ENCODE results near the gene MFSD6. TPM values are rescaled to one million over a fixed set of nuclear protein-coding genes. Genes with fewer than 3 reads are reported as not detected.

MFSD6 gene
- total RNA-seq, 5 donors from 2014 or later (not counting 1 experiment from before 2014, with no cell fraction given), result 42.3 to 47.4 (median 44.4) TPM

DNA sequence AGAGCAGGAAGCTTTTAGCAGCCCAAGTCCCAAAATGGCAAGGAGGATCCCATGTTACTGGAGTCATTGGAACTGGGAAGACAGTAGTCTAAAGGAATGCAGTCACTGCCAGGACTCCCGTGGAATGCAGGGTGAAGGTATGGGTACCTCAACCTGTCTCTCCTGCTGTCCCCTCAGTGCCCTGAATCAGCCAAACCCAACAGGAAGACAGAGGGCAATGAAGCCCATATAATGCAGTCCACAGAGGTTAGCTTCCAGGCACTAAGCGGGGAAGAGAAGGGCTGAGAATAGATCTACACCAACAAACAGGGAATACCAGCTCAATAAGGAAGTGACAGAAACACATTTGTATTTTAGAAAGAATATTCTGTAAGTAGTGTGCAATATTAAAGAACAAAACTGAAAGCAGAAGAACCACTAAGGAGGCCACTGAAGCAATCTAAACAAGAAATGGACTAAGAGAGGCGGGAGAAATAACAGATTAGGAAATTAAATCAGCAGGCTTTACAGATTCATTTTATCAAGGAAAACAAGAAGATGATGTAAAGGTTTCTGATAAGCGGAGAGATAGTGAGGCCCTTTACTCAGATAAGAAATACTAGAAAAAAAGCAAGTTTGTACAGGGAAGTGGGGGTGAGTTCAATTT, 118.1 kb downstream of the MFSD6 start:
- no peaks in the 10 kb centered on the region for H3K9me3 ChIP-seq
- no peaks in the 10 kb centered on the region for H3K9me3 Mint-ChIP-seq
- no peak overlapping the region for H3K4me3 ChIP-seq (ENCODE audit: control insufficient read depth in 1 of 2, extremely low read depth in 1 of 2, low read length in 1 of 2)
- no peaks in the 10 kb centered on the region for H3K27me3 ChIP-seq (replicated peaks in 1 of 2; ENCODE audit: control insufficient read depth in 2 of 2, extremely low read depth in 1 of 2, insufficient read depth in 2 of 2, low read length in 1 of 2)
- no peaks in the 10 kb centered on the region for H3K27me3 Mint-ChIP-seq
- H3K27ac Mint-ChIP-seq, result peak overlapping the region in 1 of 2 donors; percentile 60
- H3K4me3 Mint-ChIP-seq, result no peak overlapping the region
- H3K36me3 ChIP-seq (ENCODE audit: control insufficient read depth in 2 of 2, extremely low read depth in 1 of 2, insufficient read depth in 1 of 2, low read length in 1 of 2), result peaks cover 2 to 3% of the 10 kb centered on the region in 2 donors
- CTCF ChIA-PET, result no interaction called here
- DNase-seq (no peak), ATAC-seq (replicated peaks in 1 of 4) (peak in 1 of 4 experiments; percentile 26)
- peaks cover 10 to 12% of the 10 kb centered on the region in 2 experiments for H3K4me1 ChIP-seq (ENCODE audit: control insufficient read depth in 1 of 2, extremely low read depth in 1 of 2, insufficient read depth in 2 of 2, low read length in 2 of 2)
- peaks cover 58 to 66% (median 61%) of the 10 kb centered on the region in 3 donors for H3K4me1 Mint-ChIP-seq
- H3K36me3 Mint-ChIP-seq, result peaks cover 24% of the 10 kb centered on the region
- no peak overlapping the region for H3K27ac ChIP-seq (ENCODE audit: low read length)
- WGBS (ENCODE audit: insufficient coverage), result 100% methylated on average over 1 of the region's 4 CpGs
- POLR2A ChIA-PET, result no interaction called here

DNA sequence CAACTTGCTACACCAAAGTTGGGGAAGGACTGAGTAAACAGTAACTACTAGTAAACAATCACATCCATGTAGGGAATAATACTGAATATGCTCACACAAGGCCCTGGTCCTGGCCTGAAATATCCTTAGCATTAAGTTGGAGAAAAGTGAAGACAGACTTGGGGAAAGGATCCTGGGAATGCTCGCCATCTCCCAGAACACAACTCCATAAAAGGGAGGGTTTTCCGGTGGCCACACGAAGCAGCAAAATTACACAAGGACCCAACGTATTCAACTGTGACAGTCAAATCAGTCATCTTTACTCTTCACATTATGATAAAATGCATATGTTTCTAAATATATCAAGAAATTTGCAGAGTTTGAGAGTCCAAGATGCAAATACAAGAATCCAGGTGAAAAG, 119.1 kb downstream of the MFSD6 start:
- no CpG with 5 or more reads among the region's 4 CpGs for WGBS (ENCODE audit: insufficient coverage)
- Histone ChIP-seq H3K4me1 (ENCODE audit: control insufficient read depth in 1 of 2, extremely low read depth in 1 of 2, insufficient read depth in 2 of 2, low read length in 2 of 2) (peaks cover 12 to 19% of the 10 kb centered on the region in 2 experiments), H3K36me3 (ENCODE audit: control insufficient read depth in 2 of 2, extremely low read depth in 1 of 2, insufficient read depth in 1 of 2, low read length in 1 of 2) (peaks cover 2 to 3% of the 10 kb centered on the region in 2 donors), H3K4me3 (ENCODE audit: control insufficient read depth in 1 of 2, extremely low read depth in 1 of 2, low read length in 1 of 2) (no peak overlapping the region), H3K9me3 (no peaks in the 10 kb centered on the region), H3K27ac (ENCODE audit: low read length) (no peak overlapping the region), H3K27me3 (replicated peaks in 1 of 2; ENCODE audit: control insufficient read depth in 2 of 2, extremely low read depth in 1 of 2, insufficient read depth in 2 of 2, low read length in 1 of 2) (no peaks in the 10 kb centered on the region)
- Mint-ChIP-seq H3K4me1 (peaks cover 60 to 67% (median 60%) of the 10 kb centered on the region in 3 donors), H3K36me3 (peaks cover 19% of the 10 kb centered on the region), H3K9me3 (no peaks in the 10 kb centered on the region), H3K27me3 (no peaks in the 10 kb centered on the region), H3K27ac (no peak overlapping the region), H3K4me3 (no peak overlapping the region)
- POLR2A ChIA-PET, result no interaction called here
- ATAC-seq (replicated peaks in 1 of 4) (no peak), DNase-seq (no peak)
- CTCF ChIA-PET, result no interaction called here

DNA sequence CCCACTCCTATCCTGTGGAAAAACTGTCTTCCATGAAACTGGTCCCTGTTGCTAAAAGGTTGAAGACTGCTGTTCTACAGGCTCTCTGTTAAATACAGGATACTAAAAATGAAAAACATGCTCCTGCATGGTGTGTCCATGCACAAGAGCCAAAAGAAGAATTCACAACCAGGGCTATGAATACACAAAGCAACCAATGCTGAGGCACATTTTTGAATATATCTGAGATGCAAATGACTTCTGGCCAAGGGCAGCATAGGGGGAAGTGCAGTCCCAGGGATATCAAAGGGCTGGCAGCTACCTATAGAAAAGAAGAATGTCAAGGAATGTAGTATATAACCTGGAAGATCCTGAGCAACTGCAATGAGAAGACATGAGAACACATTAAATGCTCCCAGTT, 119.8 kb downstream of the MFSD6 start:
- Histone ChIP-seq H3K4me3 (ENCODE audit: control insufficient read depth in 1 of 2, extremely low read depth in 1 of 2, low read length in 1 of 2) (no peak overlapping the region), H3K27ac (ENCODE audit: low read length) (no peak overlapping the region), H3K36me3 (ENCODE audit: control insufficient read depth in 2 of 2, extremely low read depth in 1 of 2, insufficient read depth in 1 of 2, low read length in 1 of 2) (peaks cover 2 to 3% of the 10 kb centered on the region in 2 donors), H3K4me1 (ENCODE audit: control insufficient read depth in 1 of 2, extremely low read depth in 1 of 2, insufficient read depth in 2 of 2, low read length in 2 of 2) (peaks cover 18 to 26% of the 10 kb centered on the region in 2 experiments), H3K9me3 (no peaks in the 10 kb centered on the region), H3K27me3 (replicated peaks in 1 of 2; ENCODE audit: control insufficient read depth in 2 of 2, extremely low read depth in 1 of 2, insufficient read depth in 2 of 2, low read length in 1 of 2) (no peaks in the 10 kb centered on the region)
- ChIA-PET CTCF (no interaction called here), POLR2A (no interaction called here)
- peaks cover 67 to 74% (median 67%) of the 10 kb centered on the region in 3 donors for H3K4me1 Mint-ChIP-seq
- H3K36me3 Mint-ChIP-seq, result peaks cover 13% of the 10 kb centered on the region
- no peak for DNase-seq
- no peak for ATAC-seq (replicated peaks in 1 of 4)
- H3K4me3 Mint-ChIP-seq, result no peak overlapping the region
- H3K27ac Mint-ChIP-seq, result peak overlapping the region in 1 of 2 donors; percentile 1
- H3K9me3 Mint-ChIP-seq, result no peaks in the 10 kb centered on the region
- H3K27me3 Mint-ChIP-seq, result no peaks in the 10 kb centered on the region

DNA sequence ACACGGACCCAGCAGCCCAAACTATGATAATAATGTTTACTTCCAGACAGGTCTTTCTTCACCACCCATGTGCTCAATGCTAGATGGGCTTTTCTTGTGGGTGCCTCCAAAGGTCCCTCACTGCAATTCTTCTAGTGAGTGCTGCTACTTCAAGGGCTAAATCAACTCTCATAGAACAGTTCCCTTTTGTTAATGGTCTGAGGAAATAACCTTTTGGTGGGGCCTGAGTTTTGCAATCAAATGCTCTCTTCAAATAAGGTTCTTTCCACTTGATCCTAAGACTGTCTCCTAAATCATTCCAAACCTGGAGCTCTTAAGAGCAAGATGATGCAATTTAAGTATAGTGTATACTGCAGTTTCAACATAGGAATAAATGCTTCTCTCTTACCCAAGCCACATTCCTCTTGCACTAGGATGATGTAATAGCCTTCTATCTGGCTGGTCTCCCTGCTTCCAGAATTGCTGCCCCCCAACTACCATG, 120.4 kb downstream of the MFSD6 start:
- ChIA-PET POLR2A (interaction anchor here in 1 of 2 donors (0.6 kb wide), 1 partner anchor 14 kb away, joined by 3 read pairs; no protein-coding TSS in a partner anchor), CTCF (no interaction called here)
- Mint-ChIP-seq H3K4me3 (no peak overlapping the region), H3K27ac (peak overlapping the region; percentile 13 to 41), H3K4me1 (peaks cover 74 to 80% (median 74%) of the 10 kb centered on the region in 3 donors), H3K36me3 (peaks cover 10% of the 10 kb centered on the region), H3K27me3 (no peaks in the 10 kb centered on the region), H3K9me3 (no peaks in the 10 kb centered on the region)
- H3K27me3 ChIP-seq (replicated peaks in 1 of 2; ENCODE audit: control insufficient read depth in 2 of 2, extremely low read depth in 1 of 2, insufficient read depth in 2 of 2, low read length in 1 of 2), result no peaks in the 10 kb centered on the region
- H3K27ac ChIP-seq (ENCODE audit: low read length), result no peak overlapping the region
- no peak for DNase-seq
- no peak for ATAC-seq (replicated peaks in 1 of 4)
- peaks cover 2 to 3% of the 10 kb centered on the region in 2 donors for H3K36me3 ChIP-seq (ENCODE audit: control insufficient read depth in 2 of 2, extremely low read depth in 1 of 2, insufficient read depth in 1 of 2, low read length in 1 of 2)
- H3K4me3 ChIP-seq (ENCODE audit: control insufficient read depth in 1 of 2, extremely low read depth in 1 of 2, low read length in 1 of 2), result no peak overlapping the region
- no peaks in the 10 kb centered on the region for H3K9me3 ChIP-seq
- H3K4me1 ChIP-seq (ENCODE audit: control insufficient read depth in 1 of 2, extremely low read depth in 1 of 2, insufficient read depth in 2 of 2, low read length in 2 of 2), result peaks cover 21 to 31% of the 10 kb centered on the region in 2 experiments
- WGBS (ENCODE audit: insufficient coverage), result no CpG with 5 or more reads among the region's 1 CpG

DNA sequence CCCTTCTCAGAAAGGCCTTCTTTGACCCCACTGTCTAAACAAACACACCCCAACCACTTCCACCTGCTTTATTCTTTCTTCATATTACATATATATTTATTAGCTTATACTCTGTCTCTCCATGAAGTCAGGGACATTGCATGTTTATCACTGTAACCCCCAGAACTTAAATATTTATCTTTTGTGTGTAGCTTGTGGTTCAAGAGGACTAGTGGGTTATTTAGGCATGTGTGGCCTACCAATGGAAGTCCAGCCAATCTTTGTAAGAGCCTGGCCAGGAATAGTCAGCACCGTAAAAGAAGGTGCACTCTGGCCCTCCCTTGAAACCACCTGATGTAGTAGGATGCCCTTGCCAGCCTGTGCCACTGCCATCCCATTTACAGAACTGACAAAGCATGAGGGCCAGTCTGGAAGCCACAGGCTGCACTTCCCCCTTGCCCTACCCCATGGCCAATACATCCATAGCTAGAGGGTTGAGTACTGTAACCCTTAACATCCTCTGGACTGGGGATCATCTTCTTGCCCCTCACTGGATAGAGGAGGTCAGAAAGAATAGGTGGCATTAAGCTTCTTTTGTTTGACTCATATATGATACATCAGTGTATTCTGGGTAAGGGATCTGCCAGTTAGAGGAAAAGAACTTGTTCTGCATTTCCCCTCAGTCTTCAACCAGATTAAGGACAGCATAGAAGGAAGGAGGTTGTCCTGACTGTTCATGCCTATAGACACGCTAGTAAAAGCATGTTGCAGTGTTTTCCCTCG, 121.5 kb downstream of the MFSD6 start:
- no peaks in the 10 kb centered on the region for H3K9me3 ChIP-seq
- POLR2A ChIA-PET, result interaction anchor here in 1 of 2 donors (0.6 kb wide), 1 partner anchor 14 kb away, joined by 3 read pairs; no protein-coding TSS in a partner anchor
- H3K36me3 ChIP-seq (ENCODE audit: control insufficient read depth in 2 of 2, extremely low read depth in 1 of 2, insufficient read depth in 1 of 2, low read length in 1 of 2), result no peaks in the 10 kb centered on the region
- DNase-seq, result no peak
- H3K4me3 Mint-ChIP-seq, result peak overlapping the region in 1 of 3 donors; percentile 5
- no peak overlapping the region for H3K27ac ChIP-seq (ENCODE audit: low read length)
- no peak overlapping the region for H3K4me3 ChIP-seq (ENCODE audit: control insufficient read depth in 1 of 2, extremely low read depth in 1 of 2, low read length in 1 of 2)
- ATAC-seq (replicated peaks in 1 of 4), result no peak
- WGBS (ENCODE audit: insufficient coverage), result 83% methylated on average over 1 of the region's 3 CpGs
- no peaks in the 10 kb centered on the region for H3K27me3 Mint-ChIP-seq
- H3K27ac Mint-ChIP-seq, result peak overlapping the region in 1 of 2 donors; percentile 66
- no peaks in the 10 kb centered on the region for H3K9me3 Mint-ChIP-seq
- H3K4me1 Mint-ChIP-seq, result peaks cover 77 to 86% (median 78%) of the 10 kb centered on the region in 3 donors
- CTCF ChIA-PET, result no interaction called here
- H3K27me3 ChIP-seq (replicated peaks in 1 of 2; ENCODE audit: control insufficient read depth in 2 of 2, extremely low read depth in 1 of 2, insufficient read depth in 2 of 2, low read length in 1 of 2), result no peaks in the 10 kb centered on the region
- H3K4me1 ChIP-seq (ENCODE audit: control insufficient read depth in 1 of 2, extremely low read depth in 1 of 2, insufficient read depth in 2 of 2, low read length in 2 of 2), result peaks cover 27 to 34% of the 10 kb centered on the region in 2 experiments
- peaks cover 3% of the 10 kb centered on the region for H3K36me3 Mint-ChIP-seq

DNA sequence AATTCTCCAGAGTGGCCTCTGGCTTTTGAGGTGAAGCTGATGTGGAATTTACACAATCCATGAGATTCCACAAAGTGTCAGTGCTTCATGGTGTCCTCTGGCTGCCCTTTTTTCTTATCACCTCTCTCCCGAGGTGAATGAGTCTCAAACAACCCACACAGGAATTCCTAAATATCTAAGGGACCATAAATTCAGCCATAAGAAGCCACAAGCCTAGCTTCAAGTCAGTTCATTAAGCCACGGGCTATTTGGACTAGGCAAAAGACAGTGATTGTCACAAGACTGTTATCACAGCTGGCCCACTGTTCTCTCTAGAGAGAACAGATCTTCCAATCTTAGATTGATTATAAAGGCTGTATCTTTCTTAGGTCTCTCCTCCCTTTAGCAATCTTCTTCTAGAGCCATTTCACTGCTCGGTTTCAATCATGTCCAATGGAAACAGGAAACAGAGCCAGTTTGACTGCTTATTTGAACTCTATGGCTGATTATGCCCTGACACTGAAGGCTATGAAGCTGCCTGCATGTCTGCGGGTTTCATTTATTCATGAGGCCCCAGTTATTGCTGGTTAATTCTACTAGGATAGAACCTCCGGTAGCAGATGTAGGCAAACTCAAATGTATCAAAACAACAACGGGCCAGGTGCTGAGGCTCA, 122.2 kb downstream of the MFSD6 start:
- H3K36me3 ChIP-seq (ENCODE audit: control insufficient read depth in 2 of 2, extremely low read depth in 1 of 2, insufficient read depth in 1 of 2, low read length in 1 of 2), result no peaks in the 10 kb centered on the region
- ChIA-PET CTCF (no interaction called here), POLR2A (no interaction called here)
- 73% methylated on average over 4 of the region's 6 CpGs for WGBS (ENCODE audit: insufficient coverage)
- H3K36me3 Mint-ChIP-seq, result peaks cover 3% of the 10 kb centered on the region
- H3K4me1 Mint-ChIP-seq, result peaks cover 78 to 85% (median 78%) of the 10 kb centered on the region in 3 donors
- no peaks in the 10 kb centered on the region for H3K9me3 ChIP-seq
- H3K27me3 ChIP-seq (replicated peaks in 1 of 2; ENCODE audit: control insufficient read depth in 2 of 2, extremely low read depth in 1 of 2, insufficient read depth in 2 of 2, low read length in 1 of 2), result no peaks in the 10 kb centered on the region
- H3K4me3 Mint-ChIP-seq, result peak overlapping the region in 2 of 3 donors; percentile 4 to 5
- H3K27ac Mint-ChIP-seq, result peak overlapping the region; percentile 20 to 66
- no peak for DNase-seq
- peaks cover 27 to 36% of the 10 kb centered on the region in 2 experiments for H3K4me1 ChIP-seq (ENCODE audit: control insufficient read depth in 1 of 2, extremely low read depth in 1 of 2, insufficient read depth in 2 of 2, low read length in 2 of 2)
- no peak overlapping the region for H3K4me3 ChIP-seq (ENCODE audit: control insufficient read depth in 1 of 2, extremely low read depth in 1 of 2, low read length in 1 of 2)
- ATAC-seq (replicated peaks in 1 of 4), result no peak
- no peak overlapping the region for H3K27ac ChIP-seq (ENCODE audit: low read length)
- no peaks in the 10 kb centered on the region for H3K27me3 Mint-ChIP-seq
- no peaks in the 10 kb centered on the region for H3K9me3 Mint-ChIP-seq
